Gastroesophageal sphincter (tissue), 4 donors: ENCODE results near the gene ST6GALNAC6. TPM values are rescaled to one million over a fixed set of nuclear protein-coding genes. Genes with fewer than 3 reads are reported as not detected.
A peak's percentile ranks its signal among the peaks of the same experiment; 100 is the strongest.

Experiments
- ATAC-seq: fragments of 150-250 bp; one replicate; pipeline ENCODE4 v1.9.1; 2016; ENCODE audit warnings: mild to moderate bottlenecking, moderate library complexity
- H3K27ac ChIP-seq, 4 donors: fragments of 200-600 bp; sonication (generic) in 3 of 4; 1 replicate in 3 of 4; 2 replicates in 1 of 4; pipeline ENCODE4 v1.5.1; 2016 to 2019
- H3K27me3 ChIP-seq: fragments of 200-600 bp; sonication (generic); one replicate; pipeline ENCODE4 v1.5.1; 2019
- H3K36me3 ChIP-seq, 2 donors: fragments of 200-600 bp; sonication (generic); one replicate each; pipeline ENCODE4 v1.5.1; 2019; ENCODE audit warnings: control low read depth in 1 of 2
- H3K4me1 ChIP-seq, 3 donors: fragments of 200-600 bp; sonication (generic); 1 replicate in 2 of 3; 2 replicates in 1 of 3; pipeline ENCODE4 v1.5.1; 2016 to 2019; ENCODE audit warnings: control low read depth in 2 of 3
- H3K4me3 ChIP-seq, 2 donors: fragments of 200-600 bp; sonication (generic); one replicate each; pipeline ENCODE4 v1.5.1; 2019; ENCODE audit warnings: mild to moderate bottlenecking in 1 of 2, moderate library complexity in 1 of 2
- H3K9me3 ChIP-seq, 3 donors: fragments of 200-600 bp; sonication (generic); one replicate each; pipeline ENCODE4 v1.5.1; 2017 to 2019; ENCODE audit warnings: control low read depth in 2 of 3
- EP300 ChIP-seq: sonication (generic); formaldehyde crosslinking; IDR thresholded peaks from one replicate; pipeline ENCODE4 v1.6.1; 2017; ENCODE audit warnings: antibody characterized with exemption, mild to moderate bottlenecking
- POLR2A ChIP-seq, 2 donors: fragments of 450-650 bp; IDR thresholded peaks; one replicate each; pipeline ENCODE4 v1.6.1; 2017; ENCODE audit warnings: antibody characterized with exemption in 2 of 2, mild to moderate bottlenecking in 2 of 2, moderate library complexity in 1 of 2
- POLR2AphosphoS5 ChIP-seq: sonication (generic); formaldehyde crosslinking; IDR thresholded peaks from one replicate; pipeline ENCODE4 v1.6.1; 2017; ENCODE audit warnings: antibody characterized with exemption
- WGBS, 2 donors: methylation state at CpG; one replicate each; pipeline ENCODE4 v1.1.5; 2018; ENCODE audit warnings: low coverage in 1 of 2; 5-methylcytosine and 5-hydroxymethylcytosine counted together
- total RNA-seq, 4 donors: library from RNA; depleted of rRNA; stranded (reverse); fragments of >200 nt; gene quantifications; one replicate each; pipeline ENCODE4 v1.1.0, GENCODE V29; 2016
- TF ChIP-seq, protein P1 (sequence below), 4 experiments: fragments of 200-600 bp in 2 of 4; fragments of 450-650 bp in 2 of 4; sonication (generic) in 1 of 4; IDR thresholded peaks; one replicate each; pipeline ENCODE4 v1.5.1; 2017 to 2019; ENCODE audit warnings: antibody characterized with exemption in 4 of 4, mild to moderate bottlenecking in 2 of 4, moderate library complexity in 2 of 4

ST6GALNAC6 gene
- total RNA-seq, 4 donors from 2014 or later = 112 to 146 (median 132) TPM

DNA sequence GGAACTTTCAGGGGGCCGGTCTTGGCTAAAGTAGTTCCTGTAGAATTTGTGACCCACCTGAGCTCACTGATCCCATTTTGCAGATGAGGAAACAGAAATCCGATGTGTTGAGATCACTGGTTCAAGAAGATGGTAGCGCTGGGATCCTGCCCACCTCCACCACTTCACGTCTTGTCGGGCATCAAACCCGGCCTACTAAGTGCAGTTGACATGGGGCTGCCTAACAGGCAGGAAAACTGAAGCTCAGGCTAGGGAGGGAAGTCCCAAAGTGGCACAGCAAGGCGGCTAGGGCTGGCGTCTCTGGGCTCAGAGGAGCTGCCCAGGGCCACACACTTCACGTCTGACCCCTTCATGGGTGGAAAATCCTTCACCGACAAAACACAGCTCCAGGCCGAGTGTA is 44.4 kb downstream of the ST6GALNAC6 start:
- TF ChIP-seq, protein P1, sequence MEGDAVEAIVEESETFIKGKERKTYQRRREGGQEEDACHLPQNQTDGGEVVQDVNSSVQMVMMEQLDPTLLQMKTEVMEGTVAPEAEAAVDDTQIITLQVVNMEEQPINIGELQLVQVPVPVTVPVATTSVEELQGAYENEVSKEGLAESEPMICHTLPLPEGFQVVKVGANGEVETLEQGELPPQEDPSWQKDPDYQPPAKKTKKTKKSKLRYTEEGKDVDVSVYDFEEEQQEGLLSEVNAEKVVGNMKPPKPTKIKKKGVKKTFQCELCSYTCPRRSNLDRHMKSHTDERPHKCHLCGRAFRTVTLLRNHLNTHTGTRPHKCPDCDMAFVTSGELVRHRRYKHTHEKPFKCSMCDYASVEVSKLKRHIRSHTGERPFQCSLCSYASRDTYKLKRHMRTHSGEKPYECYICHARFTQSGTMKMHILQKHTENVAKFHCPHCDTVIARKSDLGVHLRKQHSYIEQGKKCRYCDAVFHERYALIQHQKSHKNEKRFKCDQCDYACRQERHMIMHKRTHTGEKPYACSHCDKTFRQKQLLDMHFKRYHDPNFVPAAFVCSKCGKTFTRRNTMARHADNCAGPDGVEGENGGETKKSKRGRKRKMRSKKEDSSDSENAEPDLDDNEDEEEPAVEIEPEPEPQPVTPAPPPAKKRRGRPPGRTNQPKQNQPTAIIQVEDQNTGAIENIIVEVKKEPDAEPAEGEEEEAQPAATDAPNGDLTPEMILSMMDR (IDR thresholded peaks at IDR 0.05) = no peak
- TF ChIP-seq EP300 (no peak), POLR2AphosphoS5 (no peak), POLR2A (IDR thresholded peaks at IDR 0.05) (no peak)
- no peaks in the 10 kb centered on the region for H3K27me3 ChIP-seq
- no peak for ATAC-seq
- 100% methylated on average over 1 of the region's 11 CpGs; no CpG with 5 or more reads in 1 of the 2 donors for WGBS, 2 donors
- peak overlapping the region in 1 of 2 donors; percentile 68 for H3K4me3 ChIP-seq
- no peaks in the 10 kb centered on the region for H3K9me3 ChIP-seq
- H3K4me1 ChIP-seq = peaks cover 0 to 73% (median 27%) of the 10 kb centered on the region in 3 donors
- H3K36me3 ChIP-seq = peaks cover 0 to 10% of the 10 kb centered on the region in 2 donors
- peak overlapping the region; percentile 34 to 86 (median 84) for H3K27ac ChIP-seq

DNA sequence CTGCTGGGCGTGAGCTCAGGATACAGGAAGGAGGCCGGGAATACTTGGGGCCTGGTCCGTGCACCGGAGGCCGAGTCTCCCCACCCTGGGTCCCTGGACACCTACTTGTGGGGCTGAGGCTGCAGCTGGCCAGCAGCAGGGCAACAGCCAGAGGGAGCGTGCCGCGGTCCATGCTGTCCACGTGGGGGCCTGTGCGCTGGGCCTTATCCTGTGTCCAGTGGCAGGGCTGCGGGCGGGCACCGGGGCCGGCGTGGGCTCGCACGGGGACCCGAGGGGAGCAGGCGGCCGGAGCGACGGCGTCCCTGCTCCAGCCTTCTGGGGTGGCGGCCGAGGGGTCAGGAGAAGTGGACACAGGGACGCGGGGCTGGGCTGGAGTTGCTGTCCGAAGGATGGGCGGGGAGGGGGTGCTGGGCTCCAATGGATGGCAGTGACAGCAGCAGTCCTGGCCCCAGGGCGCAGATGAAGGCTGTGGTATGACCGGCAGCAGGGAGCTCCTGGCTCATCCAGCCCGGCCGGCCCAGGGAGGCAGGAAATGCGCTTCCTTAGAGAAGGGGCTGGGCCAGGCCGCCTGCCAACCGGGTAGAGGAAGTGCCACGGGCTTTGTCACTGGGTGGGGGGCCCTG is 45.1 kb downstream of the ST6GALNAC6 start, which contains the start of gene ENG:
ENG (minus strand) TSS at position 475 of the 623 bp plus-strand sequence; CDS start at position 172, 303 bp downstream.
- WGBS, 2 donors = 20% methylated on average over 1 of the region's 37 CpGs; no CpG with 5 or more reads in 1 of the 2 donors
- Histone ChIP-seq H3K4me3 (peak within 1 kb of the TSS; percentile 41 to 68), H3K36me3 (peaks cover 0 to 14% of the 10 kb centered on the region in 2 donors), H3K9me3 (peaks cover 0 to 4% (median 0%) of the 10 kb centered on the region in 3 donors), H3K27me3 (no peaks in the 10 kb centered on the region), H3K27ac (peak within 1 kb of the TSS; percentile 34 to 86 (median 84)), H3K4me1 (peaks cover 0 to 67% (median 27%) of the 10 kb centered on the region in 3 donors)
- ATAC-seq = peak; percentile 67
- peak; percentile 34 to 50 for TF ChIP-seq POLR2A (IDR thresholded peaks at IDR 0.05)
- TF ChIP-seq POLR2AphosphoS5 = peak; percentile 21
- TF ChIP-seq, protein P1 (IDR thresholded peaks at IDR 0.05) = peak in 1 of 4 experiments; percentile 40
- no peak for TF ChIP-seq EP300

DNA sequence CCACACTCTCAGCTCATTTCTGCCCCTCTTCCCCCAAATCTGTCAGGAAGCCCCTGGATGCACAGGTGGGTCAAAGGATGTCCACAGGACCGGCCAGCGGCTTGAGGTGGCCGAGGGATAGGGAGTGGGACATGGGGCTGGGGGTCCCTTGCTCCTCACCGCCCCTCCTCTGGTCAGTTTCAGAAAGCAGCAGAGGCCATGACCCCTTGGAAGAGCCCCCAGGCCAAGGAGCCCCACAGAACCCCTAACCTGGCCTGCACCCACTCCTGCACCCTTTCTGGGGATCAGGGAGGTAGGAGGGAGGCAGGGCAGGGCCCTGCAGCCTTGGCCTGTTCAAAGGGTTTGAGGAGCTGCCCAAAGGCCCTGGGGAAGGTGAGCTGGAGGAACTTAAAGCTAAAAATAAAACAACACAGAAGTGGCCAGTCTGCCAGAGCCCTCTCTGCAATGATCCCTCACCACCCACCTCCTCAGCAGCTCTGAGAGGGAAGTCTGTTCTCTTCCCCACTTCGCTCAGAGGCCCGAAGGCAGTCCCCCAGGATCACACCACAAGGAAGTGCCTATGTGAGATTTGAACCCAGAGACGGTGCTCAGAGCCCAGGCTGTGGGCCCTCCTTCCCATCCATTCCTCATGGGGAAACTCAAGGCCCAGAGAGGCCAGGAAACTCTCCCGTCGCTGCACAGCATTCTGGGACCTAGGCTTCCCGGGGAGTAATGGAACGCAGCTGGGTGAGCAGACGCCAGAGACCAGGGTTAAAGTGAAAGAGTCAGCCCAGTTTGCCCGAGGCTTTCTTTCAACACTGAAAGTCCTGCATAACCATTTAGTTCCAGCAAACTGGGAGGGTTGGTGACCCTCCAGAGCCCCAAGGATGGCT is 45.9 kb downstream of the ST6GALNAC6 start:
- no CpG with 5 or more reads among the region's 13 CpGs for WGBS, 2 donors
- TF ChIP-seq POLR2AphosphoS5 (no peak), POLR2A (IDR thresholded peaks at IDR 0.05) (no peak), EP300 (no peak)
- TF ChIP-seq, protein P1 (IDR thresholded peaks at IDR 0.05) = no peak
- Histone ChIP-seq H3K4me1 (peaks cover 0 to 61% (median 27%) of the 10 kb centered on the region in 3 donors), H3K36me3 (peaks cover 0 to 14% of the 10 kb centered on the region in 2 donors), H3K27me3 (no peaks in the 10 kb centered on the region), H3K27ac (peak overlapping the region; percentile 34 to 86 (median 84)), H3K4me3 (peak overlapping the region; percentile 41 to 68), H3K9me3 (peaks cover 0 to 6% (median 0%) of the 10 kb centered on the region in 3 donors)
- no peak for ATAC-seq

DNA sequence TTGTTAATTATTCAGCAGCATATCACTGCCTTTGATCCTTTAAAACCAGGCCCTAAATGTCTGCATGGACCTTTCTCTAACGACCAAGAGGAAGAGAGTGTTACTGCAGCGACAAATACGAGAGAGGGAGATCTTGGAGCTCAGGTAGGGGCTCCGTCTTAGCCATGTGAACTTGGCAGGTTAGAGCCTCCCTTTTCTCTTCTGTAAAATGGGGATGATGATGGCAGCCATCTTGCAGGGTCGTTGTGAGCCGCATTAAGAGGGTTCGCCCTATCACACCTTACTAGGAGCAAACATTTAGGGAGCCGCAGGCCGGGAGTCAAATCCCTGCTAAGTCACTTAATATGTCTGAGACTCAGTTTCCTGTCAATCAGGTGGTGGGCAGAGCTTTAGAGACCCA is 46.6 kb downstream of the ST6GALNAC6 start:
- 29 to 80% methylated on average over 3 of the region's 9 CpGs for WGBS, 2 donors
- Histone ChIP-seq H3K9me3 (peaks cover 0 to 6% (median 0%) of the 10 kb centered on the region in 3 donors), H3K36me3 (peaks cover 0 to 14% of the 10 kb centered on the region in 2 donors), H3K27ac (peak overlapping the region in 3 of 4 donors; percentile 81 to 86 (median 86)), H3K4me1 (peaks cover 0 to 55% (median 22%) of the 10 kb centered on the region in 3 donors), H3K27me3 (no peaks in the 10 kb centered on the region), H3K4me3 (peak overlapping the region; percentile 41 to 68)
- no peak for ATAC-seq
- TF ChIP-seq POLR2AphosphoS5 (no peak), EP300 (no peak), POLR2A (IDR thresholded peaks at IDR 0.05) (no peak)
- TF ChIP-seq, protein P1 (IDR thresholded peaks at IDR 0.05) = no peak
